Esophagus muscularis mucosa (tissue), 3 donors: Measurements from ENCODE around the gene AGK.

Source experiments
- CTCF ChIP-seq, 3 experiments: fragments of 200-600 bp in 2 of 3; fragments of 450-650 bp in 1 of 3; sonication (generic) in 2 of 3; IDR thresholded peaks; one replicate each; pipeline ENCODE4 v1.5.1; 2017 to 2019; ENCODE audit warnings: antibody characterized with exemption in 3 of 3, mild to moderate bottlenecking in 2 of 3, moderate library complexity in 1 of 3
- POLR2A ChIP-seq: fragments of 450-650 bp; IDR thresholded peaks from one replicate; pipeline ENCODE4 v1.6.1; 2017; ENCODE audit warnings: antibody characterized with exemption, moderate library complexity, mild to moderate bottlenecking, low read depth

- no peak for TF ChIP-seq CTCF (IDR thresholded peaks at IDR 0.05)
- TF ChIP-seq POLR2A: no peak
These were observed 59.5 kb downstream of the AGK start for GRCh38 chr7:141610671-141611070.
